HCT116 (cell line): ENCODE data around the gene OSBPL10. TPM values are rescaled to one million over a fixed set of nuclear protein-coding genes. Genes with fewer than 3 reads are reported as not detected.

Source experiments
- ATAC-seq: fragments of 200-7000 bp; cut with Tn5 transposase; 2 replicates; pipeline ENCODE4 v1.9.1; 2020; ENCODE audit warnings: mild to moderate bottlenecking, moderate library complexity
- BruUV-seq: library from RNA; stranded (reverse); fragments of 400-500 nt; replicated peaks from 2 replicates; lab custom pipeline; 2021; lab: Mats Ljungman, UMichigan
- CTCF ChIA-PET: fragments of 300-600 bp; sonication (Branson Sonifier 250); formaldehyde crosslinking; loops from one replicate; lab custom pipeline; 2021; ENCODE audit warnings: antibody characterized with exemption; lab: Charles Lee
- POLR2A ChIA-PET: fragments of 300-600, 350-600 bp; sonication (Branson Sonifier 250); formaldehyde crosslinking; loops from one replicate; lab custom pipeline; 2021; ENCODE audit warnings: antibody characterized with exemption; lab: Charles Lee
- RAD21 ChIA-PET, 2 experiments: fragments of 300-600 bp; sonication (Branson Sonifier 250); formaldehyde crosslinking; loops; one replicate each; lab custom pipeline; 2023; ENCODE audit warnings: low total read pairs in 2 of 2; ENCODE audit not compliant: uncharacterized antibody in 2 of 2, unreplicated experiment in 2 of 2, low non-redundant PET in 1 of 2; lab: Charles Lee
- DNase-seq: peaks from one replicate; pipeline ENCODE4 v3.0.0-alpha.2; 2010; ENCODE audit warnings: low read depth, low spot score
- H2AFZ ChIP-seq: fragments of 200-600 bp; shearing (Covaris generic), sonication (generic); 2 replicates; pipeline ENCODE4 v1.6.1; 2017; ENCODE audit warnings: low read depth, mixed run types, mixed read lengths, antibody characterized with exemption, low read length; ENCODE audit not compliant: poor library complexity, severe bottlenecking
- H3K27ac ChIP-seq: 2 replicates; pipeline ENCODE4 v1.5.1; 2012; ENCODE audit warnings: low read depth, low read length
- H3K27me3 ChIP-seq: fragments of 200-600 bp; sonication (generic); 2 replicates; pipeline ENCODE4 v1.6.1; 2016; ENCODE audit warnings: mixed run types, low read length, mixed read lengths; ENCODE audit not compliant: insufficient read depth
- H3K36me3 ChIP-seq, 2 experiments: fragments of 200-500 bp in 1 of 2; fragments of 200-600 bp in 1 of 2; sonication (Bioruptor generic) in 1 of 2; sonication (generic) in 1 of 2; 2 replicates each; pipeline versions ENCODE4 v1.5.1 to v1.6.1; 2014 to 2016; ENCODE audit warnings: low read length in 2 of 2, inconsistent platforms in 1 of 2, mixed read lengths in 1 of 2, mixed run types in 1 of 2; ENCODE audit not compliant: insufficient read depth in 2 of 2, control insufficient read depth in 1 of 2
- H3K4me1 ChIP-seq, 2 experiments: fragments of 200-600 bp in 1 of 2; sonication (generic) in 1 of 2; 2 replicates each; pipeline versions ENCODE4 v1.5.1 to v1.6.1; 2012 to 2017; ENCODE audit warnings: low read length in 2 of 2, inconsistent platforms in 1 of 2, mild to moderate bottlenecking in 1 of 2, mixed read lengths in 1 of 2, mixed run types in 1 of 2, moderate library complexity in 1 of 2; ENCODE audit not compliant: insufficient read depth in 2 of 2, control insufficient read depth in 1 of 2
- H3K4me2 ChIP-seq: fragments of 200-600 bp; sonication (generic); 2 replicates; pipeline ENCODE4 v1.6.1; 2017; ENCODE audit warnings: mixed run types, low read length, mixed read lengths
- H3K4me3 ChIP-seq, 2 experiments: fragments of 200-600 bp in 1 of 2; sonication (generic) in 1 of 2; replicated peaks in 1 of 2; 2 replicates each; pipeline ENCODE4 v1.5.1; 2011 to 2016; ENCODE audit warnings: low read length in 2 of 2, control low read depth in 1 of 2, low read depth in 1 of 2, mild to moderate bottlenecking in 1 of 2, mixed read lengths in 1 of 2, mixed run types in 1 of 2
- H3K79me2 ChIP-seq: fragments of 200-600 bp; sonication (generic); 2 replicates; pipeline ENCODE4 v1.6.1; 2017; ENCODE audit warnings: mild to moderate bottlenecking, mixed run types, low read length, moderate library complexity, mixed read lengths; ENCODE audit not compliant: insufficient read depth
- H3K9ac ChIP-seq: fragments of 200-600 bp; sonication (generic); 2 replicates; pipeline ENCODE4 v1.6.1; 2016; ENCODE audit warnings: low read length, mixed read lengths
- H3K9me2 ChIP-seq: fragments of 200-600 bp; sonication (generic), shearing (Covaris generic); 2 replicates; pipeline ENCODE4 v1.6.1; 2017; ENCODE audit warnings: mixed run types, mild to moderate bottlenecking, moderate library complexity; ENCODE audit not compliant: insufficient read depth
- H3K9me3 ChIP-seq, 2 experiments: fragments of 200-500 bp in 1 of 2; fragments of 200-600 bp in 1 of 2; sonication (Bioruptor generic) in 1 of 2; sonication (generic) in 1 of 2; 2 replicates each; pipeline ENCODE4 v1.6.1; 2014 to 2017; ENCODE audit warnings: low read length in 2 of 2, mixed read lengths in 2 of 2, inconsistent platforms in 1 of 2, low read depth in 1 of 2, mild to moderate bottlenecking in 1 of 2, mixed run types in 1 of 2, moderate library complexity in 1 of 2; ENCODE audit not compliant: control insufficient read depth in 1 of 2, insufficient read depth in 1 of 2
- H4K20me1 ChIP-seq: fragments of 200-600 bp; sonication (generic), shearing (Covaris generic); 2 replicates; pipeline ENCODE4 v1.6.1; 2017; ENCODE audit warnings: mixed run types, mild to moderate bottlenecking, moderate library complexity; ENCODE audit not compliant: insufficient read depth
- ATF3 ChIP-seq: IDR thresholded peaks from 2 replicates; pipeline ENCODE4 v1.6.1; 2012
- CBX3 ChIP-seq: IDR thresholded peaks from 2 replicates; pipeline ENCODE4 v1.6.1; 2012; ENCODE audit warnings: low read depth
- CEBPB ChIP-seq: IDR thresholded peaks from 2 replicates; pipeline ENCODE4 v1.6.1; 2012; ENCODE audit warnings: low read depth
- ELF1 ChIP-seq: IDR thresholded peaks from 2 replicates; pipeline ENCODE4 v1.6.1; 2012; ENCODE audit warnings: low read depth, borderline replicate concordance
- EZH2phosphoT487 ChIP-seq: fragments of 200-600 bp; IDR thresholded peaks from 2 replicates; pipeline ENCODE4 v1.6.1; 2018; ENCODE audit warnings: antibody characterized with exemption, borderline replicate concordance
- FOSL1 ChIP-seq: IDR thresholded peaks from 2 replicates; pipeline ENCODE4 v1.6.1; 2012; ENCODE audit warnings: low read depth
- JUND ChIP-seq: IDR thresholded peaks from 2 replicates; pipeline ENCODE4 v1.6.1; 2012
- POLR2A ChIP-seq: IDR thresholded peaks from 2 replicates; pipeline ENCODE4 v1.7.0; 2011; ENCODE audit warnings: borderline replicate concordance; ENCODE audit not compliant: insufficient read depth, insufficient read length; ENCODE audit errors: extremely low read depth
- POLR2AphosphoS5 ChIP-seq: IDR thresholded peaks from 2 replicates; pipeline ENCODE4 v1.6.1; 2011; ENCODE audit warnings: mild to moderate bottlenecking, low read depth, low read length, moderate library complexity
- REST ChIP-seq: IDR thresholded peaks from 2 replicates; pipeline ENCODE4 v1.6.1; 2012; ENCODE audit warnings: low read depth
- SIN3A ChIP-seq: IDR thresholded peaks from 2 replicates; pipeline ENCODE4 v1.6.1; 2012; ENCODE audit warnings: low read depth
- SP1 ChIP-seq: IDR thresholded peaks from 2 replicates; pipeline ENCODE4 v1.6.1; 2012; ENCODE audit warnings: low read depth
- SRF ChIP-seq: IDR thresholded peaks from 2 replicates; pipeline ENCODE4 v1.6.1; 2012; ENCODE audit warnings: low read depth
- TCF7L2 ChIP-seq: IDR thresholded peaks from 2 replicates; pipeline ENCODE4 v1.7.0; 2011; ENCODE audit warnings: borderline replicate concordance, inconsistent platforms; ENCODE audit not compliant: insufficient read depth, insufficient read length; ENCODE audit errors: extremely low read depth
- YY1 ChIP-seq: IDR thresholded peaks from 2 replicates; pipeline ENCODE4 v1.6.1; 2011; ENCODE audit warnings: low read length, low read depth, moderate library complexity, mild to moderate bottlenecking; ENCODE audit not compliant: insufficient replicate concordance; ENCODE audit errors: extremely low read depth
- ZNF274 ChIP-seq: fragments of 200-500 bp; sonication (Bioruptor generic); IDR thresholded peaks from 2 replicates; pipeline ENCODE4 v1.6.1; 2014; ENCODE audit warnings: mild to moderate bottlenecking, low read depth, low read length, inconsistent platforms
- intact Hi-C: fragments of 100-400 bp; cut with micrococcal nuclease; formaldehyde crosslinking; loops from 2 replicates; pipeline ENCODE4 v1.10.0; 2022
- total RNA-seq: library from RNA; stranded (reverse); gene quantifications from one replicate; pipeline ENCODE4 v1.2.1, GENCODE V29; 2021; ENCODE audit not compliant: unreplicated experiment

Gene OSBPL10
- total RNA-seq, 1 experiment from 2014 or later = 25.8 TPM

GRCh38 chr3:31615071-31615875 lies 365.8 kb downstream of the OSBPL10 start:
- ChIA-PET RAD21 (no interaction called here), CTCF (no interaction called here), POLR2A (no interaction called here)
- peaks cover 0 to 9% of the 10 kb centered on the region in 2 experiments; a peak in 1 of 4 replicates for H3K4me1 ChIP-seq
- DNase-seq (no peak), ATAC-seq (no peak)
- no peaks in the 10 kb centered on the region for H3K9me2 ChIP-seq
- peaks cover 5 to 6% of the 10 kb centered on the region in 2 experiments; a peak in 2 of 4 replicates for H3K36me3 ChIP-seq
- H3K9ac ChIP-seq = no peak overlapping the region
- H3K79me2 ChIP-seq = peaks cover 69% of the 10 kb centered on the region
- H4K20me1 ChIP-seq = peaks cover 16% of the 10 kb centered on the region; the same call in 1 of the 2 replicates
- H2AFZ ChIP-seq = no peak overlapping the region
- TF ChIP-seq SIN3A (no peak), ZNF274 (no peak), CEBPB (no peak), POLR2AphosphoS5 (no peak), FOSL1 (no peak)
- no peak overlapping the region for H3K4me3 ChIP-seq
- intact Hi-C loops = no loop called here
- H3K27me3 ChIP-seq = no peaks in the 10 kb centered on the region
- H3K27ac ChIP-seq = no peak overlapping the region
- no TSS peak for BruUV-seq
- H3K9me3 ChIP-seq = no peaks in the 10 kb centered on the region
- H3K4me2 ChIP-seq = no peak overlapping the region

GRCh38 chr3:31614162-31614921 lies 366.7 kb downstream of the OSBPL10 start:
- CTCF ChIA-PET = no interaction called here
- Histone ChIP-seq H3K27ac (no peak overlapping the region), H3K4me2 (no peak overlapping the region), H3K27me3 (no peaks in the 10 kb centered on the region), H3K9me2 (no peaks in the 10 kb centered on the region), H3K4me3 (no peak overlapping the region), H3K9ac (no peak overlapping the region), H4K20me1 (peaks cover 17% of the 10 kb centered on the region; the same call in 1 of the 2 replicates), H3K4me1 (peaks cover 0 to 9% of the 10 kb centered on the region in 2 experiments; a peak in 1 of 4 replicates), H3K9me3 (no peaks in the 10 kb centered on the region), H2AFZ (no peak overlapping the region), H3K79me2 (peaks cover 76% of the 10 kb centered on the region), H3K36me3 (peaks cover 2% of the 10 kb centered on the region in 2 experiments; a peak in 2 of 4 replicates)
- RAD21 ChIA-PET = no interaction called here
- no TSS peak for BruUV-seq
- ATAC-seq (no peak), DNase-seq (no peak)
- intact Hi-C loops = no loop called here
- POLR2A ChIA-PET = no interaction called here
- TF ChIP-seq REST (no peak), SRF (no peak), ATF3 (no peak), SP1 (no peak), TCF7L2 (no peak), JUND (no peak), EZH2phosphoT487 (no peak), CBX3 (no peak), POLR2AphosphoS5 (no peak), POLR2A (no peak), ELF1 (no peak), YY1 (no peak)
